Colonic mucosa (tissue), 4 donors: ENCODE measurements around the gene ADAMTS2. TPM values are rescaled to one million over a fixed set of nuclear protein-coding genes. Genes with fewer than 3 reads are reported as not detected.

Experiments
- DNase-seq: peaks from one replicate; pipeline ENCODE4 v3.0.0-alpha.2; 2020
- H3K27ac ChIP-seq: fragments of 200-600 bp; one replicate; pipeline ENCODE4 v1.8.0; 2021
- H3K27me3 ChIP-seq: fragments of 200-600 bp; one replicate; pipeline ENCODE4 v1.8.0; 2021
- H3K36me3 ChIP-seq: fragments of 200-600 bp; one replicate; pipeline ENCODE4 v1.8.0; 2021
- H3K4me1 ChIP-seq: fragments of 200-600 bp; one replicate; pipeline ENCODE4 v1.8.0; 2021; ENCODE audit warnings: mild to moderate bottlenecking
- H3K4me3 ChIP-seq: fragments of 200-600 bp; one replicate; pipeline ENCODE4 v1.8.0; 2021
- H3K9ac ChIP-seq, 2 donors: one replicate each; pipeline ENCODE4 v1.7.0; 2013; ENCODE audit warnings: control low read depth in 2 of 2, low read depth in 2 of 2, low read length in 2 of 2
- H3K9me3 ChIP-seq: fragments of 200-600 bp; one replicate; pipeline ENCODE4 v1.8.0; 2021
- CTCF ChIP-seq: fragments of 200-600 bp; IDR thresholded peaks from one replicate; pipeline ENCODE4 v1.8.0; 2022; ENCODE audit warnings: antibody characterized with exemption, mild to moderate bottlenecking
- intact Hi-C: fragments of 100-400 bp; cut with DNase I; formaldehyde crosslinking; loops from one replicate; pipeline ENCODE4 v1.14.1; 2022
- total RNA-seq, 2 donors: library from RNA; stranded (reverse); fragmentation: NEBNext Ultra II Directional in 1 of 2; extraction: Animal tissue kit (Norgen Biotek cat#: 25700) in 1 of 2; gene quantifications; one replicate each; pipeline ENCODE4 v1.2.1, GENCODE V29; 2021
- donor health status: healthy.
- donor health status: DM: no; HTN: no; CAD: no.
- donor health status: DM: no; HTN: no; CAD: no.

Gene ADAMTS2
- total RNA-seq, 2 donors from 2014 or later: 2.9 to 4.0 TPM

DNA sequence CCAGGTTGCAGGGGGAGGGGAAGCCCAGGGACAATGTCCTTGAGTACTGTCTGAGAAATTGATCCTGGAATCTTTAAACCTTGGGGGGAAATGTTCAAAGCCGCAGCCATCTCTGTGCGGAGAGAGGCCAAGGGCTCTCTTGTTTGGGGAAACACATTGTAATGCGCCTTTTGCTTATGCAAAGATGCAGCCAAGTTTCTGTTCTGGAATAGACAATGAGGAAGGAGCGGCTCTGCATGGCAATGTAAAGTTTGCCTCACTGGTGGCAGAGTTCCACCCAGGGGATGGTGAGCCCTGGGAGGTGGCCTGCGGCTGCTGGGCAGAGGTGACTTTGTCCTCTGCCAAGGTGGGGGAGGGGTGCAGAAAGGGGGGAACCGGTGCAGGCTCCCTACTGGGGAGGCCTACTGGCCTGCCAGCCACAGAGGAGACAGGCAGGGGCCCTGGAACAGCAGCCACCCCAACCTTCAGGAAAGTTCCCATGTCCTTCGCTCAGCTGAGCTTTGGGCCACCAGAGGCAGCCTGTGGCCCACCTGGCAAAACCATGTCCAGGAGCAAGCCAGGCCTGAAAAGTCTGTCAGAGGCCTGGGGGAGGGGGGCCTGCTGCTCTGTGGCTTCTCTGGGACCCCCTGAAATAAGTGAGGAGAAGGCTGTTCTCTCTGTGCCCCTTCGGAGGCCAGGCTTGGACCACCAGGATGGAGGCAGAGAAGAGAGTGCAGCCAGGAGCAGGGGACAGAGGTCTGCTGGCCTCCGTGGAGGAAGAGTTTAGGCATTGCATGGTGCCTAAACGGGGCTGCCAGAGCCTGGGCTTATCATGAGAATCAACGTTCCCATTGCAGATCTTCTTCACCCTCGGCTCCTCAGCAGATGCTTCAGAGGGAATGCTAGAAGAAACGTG is 157.3 kb downstream of the ADAMTS2 start:
- DNase-seq: no peak
- intact Hi-C loops: no loop called here
- H3K4me3 ChIP-seq: no peak overlapping the region

GRCh38 chr5:179187229-179187678 is 158.0 kb downstream of the ADAMTS2 start:
- no peaks in the 10 kb centered on the region for H3K9me3 ChIP-seq
- no peak overlapping the region for H3K4me3 ChIP-seq
- H3K36me3 ChIP-seq: no peaks in the 10 kb centered on the region
- no peak overlapping the region for H3K9ac ChIP-seq
- intact Hi-C loops: no loop called here
- H3K27ac ChIP-seq: no peak overlapping the region
- no peaks in the 10 kb centered on the region for H3K4me1 ChIP-seq
- TF ChIP-seq CTCF: no peak
- no peaks in the 10 kb centered on the region for H3K27me3 ChIP-seq
- no peak for DNase-seq

More for the DNA sequence above, 157.3 kb downstream of the ADAMTS2 start:
- Histone ChIP-seq H3K4me1 (no peaks in the 10 kb centered on the region), H3K9me3 (no peaks in the 10 kb centered on the region), H3K27me3 (no peaks in the 10 kb centered on the region), H3K27ac (no peak overlapping the region), H3K36me3 (no peaks in the 10 kb centered on the region), H3K9ac (no peak overlapping the region)
- no peak for TF ChIP-seq CTCF

GRCh38 chr5:179186801-179187200 is 158.5 kb downstream of the ADAMTS2 start:
- DNase-seq: no peak
- no peaks in the 10 kb centered on the region for H3K36me3 ChIP-seq
- intact Hi-C loops: no loop called here
- no peaks in the 10 kb centered on the region for H3K27me3 ChIP-seq
- no peaks in the 10 kb centered on the region for H3K4me1 ChIP-seq
- no peak overlapping the region for H3K9ac ChIP-seq
- no peaks in the 10 kb centered on the region for H3K9me3 ChIP-seq
- no peak overlapping the region for H3K27ac ChIP-seq
- no peak overlapping the region for H3K4me3 ChIP-seq
- no peak for TF ChIP-seq CTCF

DNA sequence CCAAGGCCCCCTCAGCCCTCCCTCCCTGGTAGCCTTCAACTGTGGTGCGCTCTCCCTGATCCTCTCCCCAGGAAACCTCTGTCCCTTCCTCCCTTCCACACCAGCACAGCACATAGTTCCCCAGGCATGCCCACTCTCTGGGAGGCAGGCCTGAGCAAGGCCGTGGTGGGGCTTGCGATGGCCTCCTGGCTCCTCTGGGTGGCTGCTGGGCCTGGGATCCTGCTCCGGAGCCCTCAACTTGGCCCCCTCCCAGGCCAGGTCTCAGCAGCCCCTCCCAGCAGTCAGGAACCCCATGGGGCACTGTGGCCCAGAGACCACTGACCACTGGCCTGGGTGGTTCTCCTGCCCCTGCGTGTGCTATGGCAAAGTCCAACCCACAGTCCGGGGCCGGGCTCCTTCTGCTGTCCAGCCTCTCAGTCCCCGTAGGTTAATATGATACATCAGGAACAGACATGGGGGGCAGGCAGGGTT is 159.3 kb downstream of the ADAMTS2 start:
- Histone ChIP-seq H3K27ac (no peak overlapping the region), H3K4me3 (no peak overlapping the region), H3K36me3 (no peaks in the 10 kb centered on the region), H3K9me3 (no peaks in the 10 kb centered on the region), H3K4me1 (no peaks in the 10 kb centered on the region), H3K9ac (no peak overlapping the region), H3K27me3 (no peaks in the 10 kb centered on the region)
- DNase-seq: no peak
- intact Hi-C loops: no loop called here
- TF ChIP-seq CTCF: no peak

DNA sequence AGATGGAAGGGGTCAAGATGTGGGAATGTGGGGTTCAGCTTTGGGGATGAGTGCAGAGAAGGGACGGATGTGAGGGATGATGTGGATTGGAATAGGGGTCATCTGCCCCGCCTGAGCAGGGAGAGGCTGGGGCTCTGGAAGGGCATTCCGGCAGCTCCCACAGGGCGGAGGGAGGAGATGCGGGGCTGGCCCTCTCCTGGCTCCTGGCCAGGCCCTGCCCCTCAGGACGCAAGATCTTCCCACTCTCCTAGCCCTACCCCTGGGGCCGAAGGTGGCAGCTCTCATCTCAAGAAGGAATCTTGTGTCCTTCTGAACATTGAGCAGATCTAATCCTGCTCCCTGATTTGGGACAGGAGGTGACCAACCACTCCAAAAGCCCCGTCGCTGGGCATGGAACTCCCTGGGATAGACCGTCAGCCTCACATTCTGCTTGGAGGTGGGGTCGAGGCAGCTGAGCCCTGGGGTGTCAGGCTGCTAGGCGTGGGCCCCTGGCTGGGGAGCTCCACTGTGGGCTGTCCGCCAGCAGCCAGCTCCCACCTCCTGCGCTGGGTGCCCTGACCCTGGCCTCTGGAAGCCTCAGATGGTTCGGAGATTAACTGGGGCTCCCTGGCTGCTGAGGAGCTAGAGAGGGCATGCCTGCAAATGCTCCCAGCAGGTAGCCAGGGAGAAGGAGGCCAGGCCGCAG is 159.9 kb downstream of the ADAMTS2 start:
- Histone ChIP-seq H3K4me1 (no peaks in the 10 kb centered on the region), H3K27ac (no peak overlapping the region), H3K4me3 (no peak overlapping the region), H3K9ac (no peak overlapping the region), H3K27me3 (no peaks in the 10 kb centered on the region), H3K36me3 (no peaks in the 10 kb centered on the region), H3K9me3 (no peaks in the 10 kb centered on the region)
- no peak for TF ChIP-seq CTCF
- intact Hi-C loops: no loop called here
- DNase-seq: no peak
